ENCODE data around the gene ACTR6. TPM values are rescaled to one million over a fixed set of nuclear protein-coding genes. Genes with fewer than 3 reads are reported as not detected.

Gene ACTR6
- total and polyA plus RNA-seq, 3 experiments from 2014 or later = 35.1 to 41.8 (median 36.6) TPM

Other genes starting within 250 kb of the ACTR6 start
- gene ANKS1B, start 215.9 kb upstream of the ACTR6 start, total RNA-seq = under 1 TPM; 0.39 to 0.60 TPM
- not detected for gene ANKS1B, start 215.9 kb upstream of the ACTR6 start, polyA plus RNA-seq
- gene BLTP3B, start 57.9 kb upstream of the ACTR6 start, total RNA-seq = 10 to 100 TPM; 60.9 to 65.1 TPM
- 15.2 TPM for gene BLTP3B, start 57.9 kb upstream of the ACTR6 start, polyA plus RNA-seq
- 1 to 10 TPM; 1.2 to 1.4 TPM for gene DEPDC4, start 66.3 kb downstream of the ACTR6 start, total RNA-seq
- gene DEPDC4, start 66.3 kb downstream of the ACTR6 start, polyA plus RNA-seq = not detected
- gene SCYL2, start 66.4 kb downstream of the ACTR6 start, total RNA-seq = 10 to 100 TPM; 31.8 to 40.1 TPM
- 18.8 TPM for gene SCYL2, start 66.4 kb downstream of the ACTR6 start, polyA plus RNA-seq
- not detected for gene SLC17A8, start 156.3 kb downstream of the ACTR6 start, total RNA-seq
- not detected for gene SLC17A8, start 156.3 kb downstream of the ACTR6 start, polyA plus RNA-seq

All from CD8-positive, alpha-beta memory T cell (primary cell).